Glutamatergic neuron (in vitro differentiated cells): ENCODE measurements around the gene EFCAB8. TPM values are rescaled to one million over a fixed set of nuclear protein-coding genes. Genes with fewer than 3 reads are reported as not detected.

Source experiments
- DNase-seq: peaks from one replicate; pipeline ENCODE4 v3.0.0; 2022
- H3K27ac Mint-ChIP-seq: one replicate; pipeline ENCODE4 v1.8.0; 2020; ENCODE audit warnings: mild to moderate bottlenecking, mixed read lengths, inconsistent platforms; ENCODE audit not compliant: unreplicated experiment
- H3K27me3 Mint-ChIP-seq: one replicate; pipeline ENCODE4 v1.8.0; 2020; ENCODE audit warnings: mild to moderate bottlenecking, moderate library complexity, mixed read lengths, inconsistent platforms; ENCODE audit not compliant: unreplicated experiment
- H3K36me3 Mint-ChIP-seq: one replicate; pipeline ENCODE4 v1.8.0; 2020; ENCODE audit warnings: mild to moderate bottlenecking, mixed read lengths, inconsistent platforms; ENCODE audit not compliant: unreplicated experiment
- H3K4me1 Mint-ChIP-seq: one replicate; pipeline ENCODE4 v1.8.0; 2020; ENCODE audit warnings: mild to moderate bottlenecking, low read depth, mixed read lengths, inconsistent platforms; ENCODE audit not compliant: unreplicated experiment
- H3K4me3 Mint-ChIP-seq: one replicate; pipeline ENCODE4 v1.8.0; 2020; ENCODE audit warnings: mild to moderate bottlenecking, mixed read lengths, inconsistent platforms; ENCODE audit not compliant: unreplicated experiment
- H3K9me3 Mint-ChIP-seq: one replicate; pipeline ENCODE4 v1.8.0; 2020; ENCODE audit warnings: mild to moderate bottlenecking, moderate library complexity, mixed read lengths, inconsistent platforms; ENCODE audit not compliant: unreplicated experiment
- CTCF ChIP-seq: fragments of 200-600 bp; sonication (generic); IDR thresholded peaks from one replicate; pipeline ENCODE4 v1.5.0; 2021; ENCODE audit not compliant: partially characterized antibody, unreplicated experiment
- total RNA-seq: library from RNA; stranded (reverse); fragmentation: NEBNext Ultra II Directional; extraction: Animal tissue kit (Norgen Biotek cat#: 25700); gene quantifications from one replicate; pipeline ENCODE4 v1.2.1, GENCODE V29; 2021; ENCODE audit not compliant: unreplicated experiment

Gene EFCAB8
- total RNA-seq, 1 donor from 2014 or later: not detected

DNA sequence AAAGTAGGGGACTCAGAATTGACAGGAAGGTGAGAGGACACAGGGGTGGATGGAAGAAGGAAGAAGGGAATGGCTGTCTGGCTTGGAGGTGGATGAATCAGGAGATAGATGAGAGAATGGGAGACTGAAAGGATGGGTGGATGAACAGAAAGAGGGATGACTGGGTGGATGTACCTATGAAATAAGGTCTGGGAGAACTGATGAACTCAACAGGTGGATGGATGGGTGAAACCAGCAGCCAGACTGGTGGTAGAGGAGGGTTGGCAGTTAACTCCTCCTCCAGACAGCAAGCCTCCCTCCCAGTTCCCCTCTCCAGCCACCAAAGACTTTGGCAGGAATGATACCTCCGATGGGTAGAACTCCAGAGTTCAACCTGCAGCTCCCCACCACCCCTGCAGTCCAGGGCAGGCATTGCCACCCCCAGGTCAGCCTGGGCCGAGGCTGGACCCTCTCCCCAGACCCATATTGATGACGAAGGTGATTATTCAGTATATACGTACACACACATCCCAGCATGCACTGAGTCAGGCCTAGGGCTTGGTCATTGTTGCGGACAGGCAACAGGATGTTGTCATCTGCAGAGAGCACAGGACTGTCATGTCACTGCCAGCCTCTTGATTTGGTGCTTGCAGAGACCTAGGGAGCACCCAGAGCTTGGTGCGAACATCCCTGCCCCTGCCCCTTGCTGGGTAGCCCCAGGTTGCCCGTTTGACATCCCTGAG is 143.5 kb downstream of the EFCAB8 start:
- H3K27me3 Mint-ChIP-seq: peaks cover 1% of the 10 kb centered on the region
- H3K27ac Mint-ChIP-seq: no peak overlapping the region
- TF ChIP-seq CTCF: no peak
- peaks cover 2% of the 10 kb centered on the region for H3K9me3 Mint-ChIP-seq
- H3K4me1 Mint-ChIP-seq: no peaks in the 10 kb centered on the region
- H3K4me3 Mint-ChIP-seq: no peak overlapping the region
- DNase-seq: no peak
- no peaks in the 10 kb centered on the region for H3K36me3 Mint-ChIP-seq

DNA sequence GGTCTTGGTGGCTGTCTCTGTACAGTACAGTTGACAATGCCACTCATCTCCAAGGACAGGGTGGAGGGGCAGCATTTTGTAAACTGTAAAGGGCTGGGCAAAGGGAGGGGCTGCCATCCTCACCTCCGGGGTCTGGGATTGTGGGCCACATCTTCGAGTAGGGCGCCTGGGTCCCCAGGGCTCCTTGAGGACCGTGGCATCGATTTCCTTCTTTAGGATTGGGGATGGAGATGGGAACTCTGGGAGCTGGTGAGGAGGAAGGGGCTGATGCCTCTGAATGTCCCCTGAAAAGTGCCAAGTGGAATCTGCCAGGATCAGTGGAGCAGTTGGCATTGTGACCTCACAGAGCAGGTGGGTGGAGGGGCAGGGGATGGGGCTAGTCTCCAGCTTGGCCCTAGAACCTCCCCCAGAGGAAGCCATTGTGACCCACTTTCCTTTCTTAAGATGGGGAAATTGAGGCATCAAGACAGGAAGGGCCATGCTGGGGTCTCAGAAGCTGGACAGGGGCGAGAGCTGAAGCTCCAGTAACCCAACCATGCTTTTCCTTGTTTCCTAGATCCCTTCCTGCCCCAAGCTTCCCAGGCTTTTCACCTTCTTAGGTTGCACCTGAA is 145.5 kb downstream of the EFCAB8 start, which contains the start of gene SUN5:
SUN5 (minus strand) TSS at position 293 of the 611 bp plus-strand sequence; CDS start at position 200, 93 bp downstream.
- no peak for DNase-seq
- H3K9me3 Mint-ChIP-seq: peaks cover 4% of the 10 kb centered on the region
- no peak within 1 kb of the TSS for H3K4me3 Mint-ChIP-seq
- TF ChIP-seq CTCF: no peak
- H3K27ac Mint-ChIP-seq: no peak within 1 kb of the TSS
- H3K27me3 Mint-ChIP-seq: peaks cover 1% of the 10 kb centered on the region
- H3K36me3 Mint-ChIP-seq: no peaks in the 10 kb centered on the region
- no peaks in the 10 kb centered on the region for H3K4me1 Mint-ChIP-seq

DNA sequence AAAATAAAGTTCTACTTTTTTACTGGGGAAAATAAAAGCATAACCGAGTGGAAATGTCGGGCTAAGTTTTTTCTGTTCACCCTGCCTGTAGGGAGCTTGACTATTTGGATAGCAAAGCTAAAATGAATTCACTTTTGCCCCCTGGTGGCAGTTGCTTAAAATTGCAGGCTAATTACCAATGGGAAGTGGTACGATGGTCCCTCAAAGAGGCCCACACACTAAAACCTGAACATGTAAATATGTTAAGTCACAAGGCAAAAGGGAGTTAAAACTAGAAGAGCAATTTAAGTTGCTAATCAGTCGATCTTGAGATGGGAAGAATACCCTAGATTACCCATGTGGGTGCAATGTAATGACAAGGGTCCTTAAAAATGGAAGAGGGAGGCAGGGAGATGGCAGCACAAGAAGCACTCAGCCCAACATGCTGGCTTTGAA is 146.4 kb downstream of the EFCAB8 start:
- Mint-ChIP-seq H3K36me3 (no peaks in the 10 kb centered on the region), H3K9me3 (peaks cover 4% of the 10 kb centered on the region), H3K4me3 (no peak overlapping the region), H3K27me3 (peaks cover 1% of the 10 kb centered on the region), H3K27ac (no peak overlapping the region), H3K4me1 (no peaks in the 10 kb centered on the region)
- DNase-seq: no peak
- TF ChIP-seq CTCF: peak; percentile 84

- Mint-ChIP-seq H3K27me3 (peaks cover 1% of the 10 kb centered on the region), H3K27ac (no peak overlapping the region), H3K4me3 (no peak overlapping the region), H3K36me3 (no peaks in the 10 kb centered on the region), H3K9me3 (peaks cover 4% of the 10 kb centered on the region), H3K4me1 (no peaks in the 10 kb centered on the region)
- TF ChIP-seq CTCF: no peak
- no peak for DNase-seq
Measured at GRCh38 chr20:33005908-33006775, 147.4 kb downstream of the EFCAB8 start.
